Stimulated activated CD4-positive, alpha-beta T cell treated with anti-CD3 and anti-CD28 coated beads, TNF-alpha, amount 100 ng/mL, for 48 hours (primary cell): ENCODE measurements around the gene TYW5.
A peak's percentile ranks its signal among the peaks of the same experiment; 100 is the strongest.

Experiments used
- DNase-seq, 3 donors: peaks; one replicate each; pipeline ENCODE4 v3.0.0-alpha.2; 2020; ENCODE audit warnings: low read depth in 3 of 3

Gene TYW5

DNA sequence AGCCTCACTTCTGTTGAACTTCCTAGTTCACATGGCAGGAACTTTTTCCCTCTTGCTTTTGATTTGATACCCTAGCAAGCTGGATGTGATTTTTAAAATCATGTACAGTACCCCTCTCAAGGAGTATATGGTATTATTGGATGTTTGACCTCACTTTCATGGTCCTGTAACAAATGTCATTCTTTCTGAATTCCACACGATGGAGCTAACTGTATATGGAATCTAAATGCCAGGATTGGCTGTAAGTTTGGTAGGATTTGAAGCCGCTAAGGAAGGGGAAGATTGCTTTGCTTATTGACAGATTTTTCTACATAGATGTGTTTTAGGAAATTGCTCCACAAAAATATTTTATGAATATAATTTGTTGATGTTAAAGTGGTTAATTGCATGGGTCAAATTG, 18.4 kb upstream of the TYW5 start:
- no peak for DNase-seq

DNA sequence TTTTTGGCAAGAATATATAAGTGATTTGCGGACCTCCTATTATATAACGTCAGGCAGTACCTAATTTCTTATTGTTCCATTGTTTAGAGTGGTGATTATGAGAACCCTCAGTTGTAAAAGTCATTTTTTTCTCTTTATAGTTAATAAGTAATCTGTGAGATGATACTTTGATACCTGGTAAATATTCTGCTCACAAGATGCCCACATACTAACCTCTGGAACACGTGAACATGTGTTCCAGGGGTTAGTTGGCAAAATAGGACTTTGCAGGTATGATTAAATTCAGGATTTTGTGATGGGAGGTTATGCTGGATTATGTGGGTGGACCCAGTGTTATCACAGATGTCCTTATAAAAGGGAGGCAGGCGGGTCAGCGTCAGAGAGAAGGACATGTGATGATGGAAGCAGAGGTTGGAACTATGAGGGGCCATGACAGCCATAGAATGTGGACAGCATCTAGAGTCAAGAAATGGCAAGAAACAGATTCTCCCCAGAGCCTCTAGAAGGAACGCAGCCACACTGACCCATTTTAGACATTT, 16.9 kb upstream of the TYW5 start:
- no peak for DNase-seq

- no peak for DNase-seq
These were observed 12.8 kb upstream of the TYW5 start for GRCh38 chr2:199968126-199968525.

DNA sequence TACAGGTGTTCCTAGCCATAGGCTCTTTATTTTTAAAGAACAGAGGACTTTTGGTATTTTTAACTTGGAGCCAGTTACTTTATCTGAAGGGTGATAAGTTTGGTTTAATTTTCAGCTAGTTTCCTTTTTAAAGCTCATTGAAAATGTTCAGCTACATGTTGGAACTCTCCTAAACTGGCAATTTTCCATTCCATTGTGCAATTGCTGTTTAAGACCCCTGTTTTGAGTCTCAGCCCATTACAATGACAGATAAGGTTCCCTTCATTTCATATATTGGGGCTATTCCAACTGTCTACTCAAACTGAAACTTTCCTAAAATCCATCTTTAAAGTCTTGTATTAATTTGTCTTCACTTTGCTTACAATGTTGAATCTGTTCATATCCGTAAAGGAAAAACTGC, 11.7 kb upstream of the TYW5 start:
- DNase-seq = no peak

GRCh38 chr2:199966405-199966804, 11.1 kb upstream of the TYW5 start:
- no peak for DNase-seq

GRCh38 chr2:199962203-199962602, 6.9 kb upstream of the TYW5 start:
- DNase-seq = no peak

- no peak for DNase-seq
These were observed 2.7 kb upstream of the TYW5 start for GRCh38 chr2:199958014-199958413.

GRCh38 chr2:199956062-199956380, 730 bp upstream of the TYW5 start:
- no peak for DNase-seq

GRCh38 chr2:199955007-199955338, 318 bp downstream of the TYW5 start:
- DNase-seq = peak in 1 of 3 donors; percentile 7

- DNase-seq = no peak
These were observed 4.3 kb downstream of the TYW5 start for GRCh38 chr2:199951023-199951422.

DNA sequence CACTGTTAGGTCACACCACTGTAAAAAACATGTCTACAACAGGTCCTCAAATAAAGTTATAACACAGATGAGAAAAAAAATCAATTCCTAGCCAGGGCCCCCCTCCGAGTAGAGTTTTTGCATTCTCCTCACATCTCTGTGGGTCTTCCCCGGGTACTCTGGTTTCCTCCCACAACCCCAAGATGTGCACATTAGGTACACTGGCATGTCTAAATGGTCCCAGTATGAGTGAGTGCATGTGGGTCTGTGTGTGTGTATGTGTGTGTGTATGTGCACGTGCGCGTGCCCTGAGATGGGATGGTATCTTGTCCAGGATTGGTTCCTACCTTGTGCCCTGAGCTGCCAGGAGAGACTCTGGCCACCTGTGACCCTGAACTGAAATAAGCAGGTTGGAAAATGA, 4.9 kb downstream of the TYW5 start:
- DNase-seq = no peak

DNA sequence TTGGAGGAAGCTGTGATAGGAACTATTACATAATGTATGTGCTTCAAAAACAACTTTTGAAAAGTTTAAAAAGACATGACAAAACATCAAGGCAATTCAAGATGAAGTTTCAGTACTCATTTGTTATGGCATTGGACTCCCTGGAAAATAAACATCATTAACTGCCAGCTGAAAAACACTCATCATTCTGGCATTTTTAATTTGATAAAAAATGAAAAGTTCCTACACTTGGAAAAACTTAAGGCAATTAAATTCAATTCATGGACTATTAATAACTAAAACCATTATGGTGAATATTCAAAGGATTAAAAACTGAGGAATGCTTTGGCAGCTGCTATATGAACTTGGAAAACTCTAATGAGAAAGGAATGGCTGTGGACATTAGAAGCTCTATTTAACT, 8.5 kb downstream of the TYW5 start:
- DNase-seq = no peak

DNA sequence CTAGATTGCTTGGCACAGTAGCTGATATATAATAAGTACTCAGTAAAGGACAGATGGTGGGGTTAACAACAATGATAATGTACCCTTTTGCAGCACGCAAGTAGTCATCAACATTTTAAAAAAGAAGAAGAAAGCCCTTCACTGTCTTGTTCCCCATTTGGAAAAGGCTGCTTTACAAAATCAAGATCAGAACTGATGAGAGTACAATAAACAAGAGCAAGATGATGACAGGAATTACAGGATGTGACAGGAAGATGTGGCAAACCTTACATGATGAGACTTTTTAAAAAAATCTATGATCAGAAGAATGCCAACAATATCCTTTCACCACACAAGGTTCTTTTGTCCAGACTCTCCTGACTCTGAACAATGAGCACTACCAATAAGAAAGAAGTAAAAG, 9.1 kb downstream of the TYW5 start:
- no peak for DNase-seq

- no peak for DNase-seq
These were observed 11.9 kb downstream of the TYW5 start for GRCh38 chr2:199943373-199943772.

GRCh38 chr2:199940373-199940772, 14.9 kb downstream of the TYW5 start:
- no peak for DNase-seq

DNA sequence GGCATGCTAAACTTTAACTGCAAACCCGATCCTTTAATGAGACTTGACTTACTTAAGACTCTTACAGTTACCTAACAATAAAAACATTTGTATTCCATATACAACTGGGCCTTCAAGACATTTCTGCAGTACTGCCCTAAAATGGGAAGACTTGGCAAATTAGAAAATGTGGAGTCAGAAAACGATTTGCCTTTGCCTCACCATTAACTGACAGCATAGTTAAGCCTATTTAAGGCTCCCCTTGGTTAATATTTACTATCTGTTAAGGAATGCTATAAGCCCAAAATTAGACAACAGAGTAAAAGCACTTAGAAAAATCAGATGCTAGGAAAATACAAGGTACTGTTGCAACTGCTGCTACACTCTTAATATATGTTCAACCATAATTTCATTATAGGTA, 18.7 kb downstream of the TYW5 start:
- DNase-seq = no peak

- no peak for DNase-seq
These were observed 21.8 kb downstream of the TYW5 start for GRCh38 chr2:199933466-199933865.

GRCh38 chr2:199932312-199932855, 22.9 kb downstream of the TYW5 start:
- DNase-seq = no peak

- DNase-seq = no peak
These were observed 26.0 kb downstream of the TYW5 start for GRCh38 chr2:199929262-199929661.

DNA sequence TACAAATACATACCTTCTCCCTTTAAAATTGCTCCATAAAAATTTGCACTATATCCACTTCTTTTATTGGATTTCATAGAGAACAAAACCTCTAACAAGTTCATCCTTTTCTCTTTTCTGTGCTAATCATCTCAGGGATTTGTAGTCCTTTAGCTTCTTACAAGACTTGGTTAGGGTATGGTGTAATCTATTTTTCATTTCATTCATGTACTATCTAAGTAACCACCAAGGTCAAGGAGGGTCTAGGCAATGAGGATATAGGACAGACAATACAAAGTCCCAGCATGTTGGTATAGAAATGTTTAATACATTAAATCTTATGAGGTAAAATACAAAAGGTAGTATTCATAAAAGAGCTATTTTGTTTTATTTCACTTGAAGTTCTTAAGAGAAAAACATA, 26.7 kb downstream of the TYW5 start:
- DNase-seq = no peak

- DNase-seq = no peak
These were observed 27.1 kb downstream of the TYW5 start for GRCh38 chr2:199928226-199928625.

DNA sequence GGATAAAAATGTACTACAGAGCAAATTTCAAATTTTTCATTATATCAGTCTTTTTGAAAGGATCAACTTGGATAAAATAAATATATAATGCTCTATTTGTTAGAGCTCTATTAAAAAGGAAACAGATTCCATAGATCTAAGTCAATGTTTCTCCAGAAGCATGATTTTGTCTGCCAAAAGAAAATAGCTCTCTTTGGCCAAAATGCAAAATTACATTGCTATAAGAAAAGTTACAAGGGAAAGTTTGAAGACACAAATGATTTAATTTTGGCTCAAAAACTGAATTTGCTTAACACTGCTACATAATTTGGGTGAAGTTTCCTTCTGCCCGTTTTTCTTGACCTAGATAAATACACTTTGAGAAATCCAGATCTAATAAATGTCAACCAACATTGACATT, 28.5 kb downstream of the TYW5 start:
- no peak for DNase-seq

DNA sequence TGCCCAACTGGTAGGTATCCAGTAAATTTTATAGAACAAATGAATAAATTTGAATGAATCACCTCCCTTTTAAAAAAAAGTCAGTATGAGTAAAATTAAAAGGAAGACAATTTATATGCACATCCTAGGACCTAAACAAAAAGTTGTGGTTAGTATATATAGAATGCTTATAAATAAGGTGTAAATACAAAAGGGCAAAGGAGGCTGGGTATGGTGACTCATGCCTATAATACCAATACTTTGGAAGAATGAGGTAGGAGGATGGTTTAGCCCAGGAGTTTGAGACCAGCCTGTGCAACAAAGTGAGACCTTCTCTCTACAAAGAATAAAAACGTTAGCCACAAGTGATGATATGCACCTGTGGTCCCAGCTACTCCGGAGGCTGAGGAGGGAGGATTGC, 31.4 kb downstream of the TYW5 start:
- no peak for DNase-seq

DNA sequence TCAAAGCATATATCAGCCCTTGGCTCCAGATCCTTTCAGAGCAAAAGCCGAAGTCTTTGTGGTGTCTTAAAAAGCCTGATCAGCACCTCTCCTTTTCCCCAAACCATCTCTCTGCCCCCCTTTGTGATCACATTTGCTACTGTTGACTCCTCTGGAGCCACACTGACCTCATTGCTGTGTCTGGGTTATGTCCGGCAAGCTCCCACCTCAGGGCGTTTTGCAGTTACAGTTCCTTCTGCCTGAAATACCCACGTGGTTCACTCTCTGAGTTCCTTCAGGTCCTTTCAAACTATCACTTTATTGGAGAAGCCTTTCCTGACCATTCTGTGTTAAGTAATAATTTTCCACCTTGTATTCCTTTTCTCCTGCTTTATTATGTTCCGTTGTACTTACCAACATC, 32.4 kb downstream of the TYW5 start:
- DNase-seq = no peak

- no peak for DNase-seq
These were observed 38.3 kb downstream of the TYW5 start for GRCh38 chr2:199916980-199917379.
